Stimulated activated CD8-positive, alpha-beta memory T cell treated with anti-CD3 and anti-CD28 coated beads, Interleukin-7, amount 100 ng/mL, for 24 hours (primary cell): ENCODE measurements around the gene ZBTB26.
A peak's percentile ranks its signal among the peaks of the same experiment; 100 is the strongest.
"Not testable (repeated sequence)": the region's sequence is repeated elsewhere in the genome, so short reads cannot be mapped to it uniquely, and the experiment has no call there.

Source experiments
- DNase-seq: peaks from one replicate; pipeline ENCODE4 v3.0.0-alpha.2; 2020; ENCODE audit warnings: low read depth

Gene ZBTB26

GRCh38 chr9:122923947-122924346 lies 7.4 kb downstream of the ZBTB26 start:
- DNase-seq: no peak

- no peak for DNase-seq
These were observed 8.6 kb downstream of the ZBTB26 start for GRCh38 chr9:122922713-122923112.

GRCh38 chr9:122918310-122918709 lies 13.0 kb downstream of the ZBTB26 start:
- no peak for DNase-seq

- peak; percentile 30 for DNase-seq
These were observed 18.2 kb downstream of the ZBTB26 start, which contains the start of gene ZBTB6 for GRCh38 chr9:122912964-122913673. Gene ZBTB6, minus strand, starts transcription at chr9:122913323. Its CDS starts 1,251 bp downstream, at chr9:122912072.

GRCh38 chr9:122912671-122912963 lies 18.7 kb downstream of the ZBTB26 start:
- no peak for DNase-seq

- not testable (repeated sequence) for DNase-seq
These were observed 25.2 kb downstream of the ZBTB26 start for GRCh38 chr9:122906122-122906521.

- DNase-seq: peak; percentile 91
These were observed 26.2 kb downstream of the ZBTB26 start, which contains the start of gene RC3H2 for GRCh38 chr9:122904823-122905710. Gene RC3H2, minus strand, starts transcription at chr9:122905359. Its CDS starts 7,850 bp downstream, at chr9:122897509.

- peak; percentile 8 for DNase-seq
These were observed 26.9 kb downstream of the ZBTB26 start for GRCh38 chr9:122904466-122904822.

- no peak for DNase-seq
These were observed 30.5 kb downstream of the ZBTB26 start for GRCh38 chr9:122900791-122901190.

- DNase-seq: no peak
These were observed 33.3 kb downstream of the ZBTB26 start for GRCh38 chr9:122897969-122898368.

GRCh38 chr9:122888480-122888879 lies 42.8 kb downstream of the ZBTB26 start:
- DNase-seq: no peak

- no peak for DNase-seq
These were observed 48.2 kb downstream of the ZBTB26 start for GRCh38 chr9:122883125-122883524.

GRCh38 chr9:122879443-122879842 lies 51.9 kb downstream of the ZBTB26 start:
- no peak for DNase-seq

GRCh38 chr9:122875523-122875922 lies 55.8 kb downstream of the ZBTB26 start:
- DNase-seq: no peak

- not testable (repeated sequence) for DNase-seq
These were observed 64.0 kb downstream of the ZBTB26 start for GRCh38 chr9:122867276-122867675.

GRCh38 chr9:122866079-122866478 lies 65.2 kb downstream of the ZBTB26 start:
- no peak for DNase-seq
